ENCODE measurements around the gene PDE4A. TPM values are rescaled to one million over a fixed set of nuclear protein-coding genes. Genes with fewer than 3 reads are reported as not detected.
A peak's percentile ranks its signal among the peaks of the same experiment; 100 is the strongest.

PDE4A gene
- total and polyA plus RNA-seq, 2 of the 8 experiments (the other 6 are each of a cell fraction or from before 2014, with no cell fraction given) = 2.0 to 4.4 TPM

- TF ChIP-seq SRF (IDR thresholded peaks at IDR 0.05; ENCODE audit: low read depth, low read length) (no peak), POU5F1 (IDR thresholded peaks at IDR 0.05; ENCODE audit: low read depth, low read length) (peak; percentile 5; the same call in 1 of the 2 replicates), GABPA (IDR thresholded peaks at IDR 0.05; ENCODE audit: borderline replicate concordance, insufficient read depth, low read length) (no peak), EGR1 (IDR thresholded peaks at IDR 0.05; ENCODE audit: borderline replicate concordance, low read depth, low read length) (peak; percentile 97), TAF1 (IDR thresholded peaks at IDR 0.05; ENCODE audit: low read depth, low read length) (peak; percentile 91), CHD2 (IDR thresholded peaks at IDR 0.05; ENCODE audit: low read length) (no peak), SIX5 (IDR thresholded peaks at IDR 0.05; ENCODE audit: low read depth, low read length) (no peak), CBX8 (IDR thresholded peaks at IDR 0.05; ENCODE audit: borderline replicate concordance, low read depth, low read length) (no peak), TBP (IDR thresholded peaks at IDR 0.05; ENCODE audit: low read depth, low read length) (peak; percentile 66; the same call in 1 of the 2 replicates), RFX5 (IDR thresholded peaks at IDR 0.05; ENCODE audit: borderline replicate concordance, low read depth, low read length) (no peak), CHD1 (IDR thresholded peaks at IDR 0.05; ENCODE audit: low read depth, low read length) (no peak)
Measured at GRCh38 chr19:10502524-10503001, 82.2 kb downstream of the PDE4A start (continued).

All from H1 (cell line).